Lower leg skin (tissue), 3 donors: ENCODE data around the gene DNAJB7.

Source experiments
- CTCF ChIP-seq, 3 donors: fragments of 450-650 bp; IDR thresholded peaks; one replicate each; pipeline ENCODE4 v1.5.1; 2016; ENCODE audit warnings: antibody characterized with exemption in 3 of 3, mild to moderate bottlenecking in 3 of 3, moderate library complexity in 2 of 3
- POLR2A ChIP-seq, 2 donors: fragments of 450-650 bp; IDR thresholded peaks; one replicate each; pipeline ENCODE4 v1.6.1; 2016 to 2017; ENCODE audit warnings: antibody characterized with exemption in 2 of 2, mild to moderate bottlenecking in 1 of 2, moderate library complexity in 1 of 2

GRCh38 chr22:40813912-40814315, 48.0 kb downstream of the DNAJB7 start:
- TF ChIP-seq POLR2A (IDR thresholded peaks at IDR 0.05) (no peak), CTCF (IDR thresholded peaks at IDR 0.05) (no peak)
